ENCODE data around the gene S100A4. TPM values are rescaled to one million over a fixed set of nuclear protein-coding genes. Genes with fewer than 3 reads are reported as not detected.

Gene S100A4
- total RNA-seq = 178 and 253 TPM in 2 replicates

GRCh38 chr1:153545067-153546055 is at the start of gene S100A4:
TSS of gene S100A4 (minus strand) at chr1:153545806. CDS start at chr1:153544794, 1,012 bp downstream.

DNA sequence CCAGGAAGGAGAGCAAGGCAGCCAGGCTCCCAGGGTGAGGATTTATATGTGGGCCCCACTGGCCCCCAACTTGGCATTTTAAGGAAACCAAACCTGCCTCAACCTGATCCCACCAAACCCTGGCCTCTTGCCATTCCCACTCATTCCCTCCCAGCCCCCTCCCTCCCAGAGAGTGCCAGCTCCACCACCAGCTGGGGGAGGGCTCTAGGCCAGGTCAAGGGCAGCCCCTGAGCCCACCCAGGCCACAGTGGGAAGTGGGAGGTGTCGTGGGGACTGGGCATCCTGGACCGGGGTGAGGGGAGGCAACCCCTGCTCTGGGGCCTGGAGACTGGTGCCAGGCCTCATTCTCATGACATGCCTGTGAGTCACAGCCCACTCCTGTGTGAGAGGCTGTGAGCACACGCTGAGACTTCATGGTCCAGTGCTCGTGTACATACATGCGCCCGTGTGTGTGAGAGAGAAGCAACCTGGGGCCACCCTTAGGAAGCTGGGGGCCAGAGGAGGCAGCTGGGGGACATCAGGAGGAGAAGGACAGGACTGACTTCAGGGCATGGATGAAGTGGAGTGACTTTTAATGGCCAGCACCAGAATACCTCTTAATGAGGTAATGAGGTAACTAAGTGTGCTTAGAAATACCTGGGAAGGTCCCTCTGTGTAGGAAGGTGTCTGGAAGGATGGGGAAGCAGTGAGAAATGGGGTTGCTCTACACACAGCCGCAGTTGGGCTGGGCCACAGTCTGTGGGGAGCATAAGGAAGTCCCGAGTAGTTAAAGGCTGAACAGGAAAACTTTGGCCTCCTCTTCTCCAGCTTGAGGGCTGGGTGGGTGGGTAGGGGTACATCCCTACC is 20.1 kb upstream of the S100A4 start, which contains the start of gene S100A2:
S100A2 (minus strand) TSS at position 316 of the 846 bp plus-strand sequence. CDS start 1,967 bp downstream, outside the sequence.

DNA sequence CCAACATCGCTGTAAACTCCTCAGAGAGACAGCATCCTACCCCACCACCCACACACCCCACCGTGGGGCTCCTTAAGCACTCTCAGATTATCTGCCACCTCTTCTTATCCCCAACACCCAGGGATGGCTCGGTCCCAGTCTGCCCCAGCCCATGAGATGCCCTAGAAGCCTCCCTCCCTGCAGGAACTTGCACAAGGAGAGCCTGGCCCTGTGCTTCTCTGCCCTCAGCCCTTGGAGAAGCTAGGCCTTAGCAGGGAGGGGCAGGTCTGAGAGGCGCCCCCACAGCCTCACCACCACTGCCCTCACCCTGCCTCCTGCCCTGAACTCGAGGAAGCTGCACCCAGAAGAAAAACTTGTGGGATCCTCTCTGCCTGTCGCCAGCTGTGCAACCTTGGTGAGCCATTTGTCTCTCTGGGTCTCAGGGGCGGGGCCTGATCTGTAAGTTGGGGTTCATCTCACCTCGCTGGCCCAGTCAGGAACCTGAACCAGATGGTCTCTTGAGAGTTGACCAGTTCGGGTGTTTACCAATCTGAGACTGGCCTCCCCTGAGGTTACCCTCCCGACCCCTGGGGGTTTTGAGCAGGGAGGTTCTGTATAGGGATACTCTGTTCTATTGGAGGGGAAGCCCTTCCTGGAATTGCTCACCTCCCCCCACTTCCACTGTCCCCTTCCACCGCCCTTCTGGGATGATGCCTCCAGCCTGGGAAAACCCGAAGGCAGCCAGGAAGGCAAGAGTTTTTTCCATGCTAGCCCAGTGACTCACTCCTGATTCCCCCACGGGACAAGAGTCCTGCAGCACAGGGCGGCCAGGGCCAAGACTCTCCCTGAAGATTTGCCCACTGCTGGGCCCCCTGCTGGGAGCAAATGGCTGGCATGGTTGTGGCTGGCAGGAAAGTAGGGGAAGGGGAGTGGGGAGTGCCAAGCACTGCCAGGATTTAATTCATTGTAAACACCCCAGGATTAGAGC is 3.4 kb upstream of the S100A4 start, which contains the start of gene S100A3:
S100A3 (minus strand) TSS at position 537 of the 967 bp plus-strand sequence. CDS start 773 bp downstream, outside the sequence.

DNA sequence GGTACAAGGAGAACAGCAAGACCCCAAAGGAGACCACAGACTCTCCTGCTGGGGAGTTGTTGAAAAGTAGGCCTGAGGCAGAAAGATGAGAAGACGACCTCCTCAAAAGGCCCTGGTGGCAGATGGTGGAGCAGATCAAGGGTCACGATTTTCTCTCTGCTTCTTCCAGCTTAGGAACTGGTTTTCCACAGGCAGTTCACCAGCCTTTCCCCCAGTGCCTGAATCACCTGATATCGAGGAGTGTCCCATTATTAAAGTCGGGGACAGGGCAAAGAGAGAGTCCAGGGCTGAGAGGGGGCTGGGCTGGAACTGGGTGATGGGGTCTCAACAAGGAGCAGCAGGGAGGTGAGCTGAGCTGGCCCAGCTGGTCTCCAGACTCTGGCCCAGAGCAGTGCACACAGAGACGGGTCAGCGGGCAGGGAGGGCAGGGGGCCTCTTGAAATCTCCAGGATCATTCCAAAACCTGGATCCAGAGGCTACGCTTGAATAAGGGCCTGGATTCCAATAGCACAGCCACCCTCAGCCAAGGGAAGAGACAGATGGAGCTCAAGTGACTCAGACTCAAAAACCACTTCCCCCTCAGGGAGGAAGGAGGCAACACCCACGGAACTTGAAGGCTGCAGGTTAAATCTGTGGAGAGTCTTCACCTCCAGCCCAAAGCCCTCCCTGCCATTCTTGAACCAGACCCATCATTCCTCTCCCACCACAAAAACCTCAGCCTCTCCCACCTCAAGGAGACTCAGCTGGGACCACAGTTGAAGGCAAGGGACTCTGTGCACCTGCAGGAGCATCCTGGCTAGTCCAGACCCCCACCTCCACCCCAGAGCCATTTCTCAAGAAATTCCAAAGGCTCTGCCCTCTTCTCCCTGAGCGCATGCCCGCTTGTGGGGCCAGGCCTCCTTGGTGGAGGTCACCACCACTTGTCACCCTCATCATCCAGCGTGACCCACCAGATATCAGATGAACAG is 4.9 kb downstream of the S100A4 start, which contains the start of gene S100A5:
S100A5 (minus strand) TSS at position 541 of the 968 bp plus-strand sequence. CDS start 743 bp downstream, outside the sequence.

GRCh38 chr1:153535242-153536011 is 10.2 kb downstream of the S100A4 start, which contains the start of gene S100A6:
TSS of gene S100A6 (minus strand) at chr1:153535991. CDS start at chr1:153535339, 652 bp downstream.

Other genes with a start within 250 kb of the S100A4 start
- not detected in 2 replicates for gene PGLYRP3, start 232.9 kb downstream of the S100A4 start, total RNA-seq
- gene PGLYRP4, start 197.0 kb downstream of the S100A4 start, total RNA-seq = not detected in 2 replicates
- gene S100A9, start 188.0 kb downstream of the S100A4 start, total RNA-seq = not detected in 2 replicates
- gene S100A12, start 170.2 kb downstream of the S100A4 start, total RNA-seq = not detected in 2 replicates
- not detected in 2 replicates for gene S100A8, start 154.7 kb downstream of the S100A4 start, total RNA-seq
- not detected in 2 replicates for gene S100A7A, start 129.3 kb downstream of the S100A4 start, total RNA-seq
- not detected in 2 replicates for gene S100A7, start 85.2 kb downstream of the S100A4 start, total RNA-seq
- 902 and 2,842 TPM in 2 replicates for gene S100A6, start 9.8 kb downstream of the S100A4 start, total RNA-seq
- not detected in 2 replicates for gene S100A5, start 4.9 kb downstream of the S100A4 start, total RNA-seq
- 13.0 and 31.2 TPM in 2 replicates for gene S100A3, start 3.5 kb upstream of the S100A4 start, total RNA-seq
- gene S100A2, start 20.0 kb upstream of the S100A4 start, total RNA-seq = 5.2 and 8.2 TPM in 2 replicates
- 266 and 918 TPM in 2 replicates for gene S100A16, start 67.3 kb upstream of the S100A4 start, total RNA-seq
- gene S100A14, start 70.5 kb upstream of the S100A4 start, total RNA-seq = 207 and 362 TPM in 2 replicates
- gene S100A13, start 81.7 kb upstream of the S100A4 start, total RNA-seq = 89.6 and 125 TPM in 2 replicates
- 0.39 TPM in 1 of 2 replicates, not detected in the other for gene S100A1, start 82.6 kb upstream of the S100A4 start, total RNA-seq
- gene CHTOP, start 88.3 kb upstream of the S100A4 start, total RNA-seq = 44.0 and 49.0 TPM in 2 replicates
- 44.8 and 69.8 TPM in 2 replicates for gene SNAPIN, start 112.9 kb upstream of the S100A4 start, total RNA-seq
- 147 and 215 TPM in 2 replicates for gene ILF2, start 125.2 kb upstream of the S100A4 start, total RNA-seq
- gene NPR1, start 132.9 kb upstream of the S100A4 start, total RNA-seq = 0.22 and 0.39 TPM in 2 replicates
- 44.8 and 45.4 TPM in 2 replicates for gene INTS3, start 182.2 kb upstream of the S100A4 start, total RNA-seq
- 23.9 and 24.5 TPM in 2 replicates for gene SLC27A3, start 229.6 kb upstream of the S100A4 start, total RNA-seq

Measured in placental epithelial cell (primary cell).